Measurements from ENCODE around the gene COTL1. TPM values are rescaled to one million over a fixed set of nuclear protein-coding genes. Genes with fewer than 3 reads are reported as not detected.

Gene COTL1
- polyA plus RNA-seq, 1 of the 3 experiments (the other 2 are of a cell fraction): 91.6 TPM

DNA sequence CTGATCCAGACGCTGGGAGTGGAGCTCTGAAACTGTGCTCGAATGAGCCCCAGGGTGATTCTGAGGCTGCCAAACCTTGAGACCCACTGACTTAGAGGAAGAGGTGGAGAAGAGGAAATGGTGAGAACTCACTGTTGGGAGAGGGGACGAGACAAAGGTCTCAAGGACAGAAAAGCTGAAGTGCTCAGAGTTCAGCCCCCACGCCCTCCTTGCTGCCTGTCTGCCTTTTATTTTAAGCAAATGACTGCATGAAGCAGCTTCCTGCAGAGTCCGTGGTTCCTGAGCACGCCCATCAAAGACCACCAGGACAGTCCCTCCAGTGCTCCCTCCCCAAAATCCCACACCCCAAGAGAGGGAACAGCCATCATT, 20.4 kb downstream of the COTL1 start:
- H3K4me1 ChIP-seq (ENCODE audit: control insufficient read depth in 1 of 2, insufficient read depth in 2 of 2, low read depth in 1 of 2, low read length in 1 of 2): peaks cover 15 to 38% of the 10 kb centered on the region in 2 experiments; a peak in 3 of 4 replicates
- H3K9me3 ChIP-seq: no peaks in the 10 kb centered on the region
- ChIA-PET CTCF (interaction anchor here (1.0 to 2.1 kb wide), 2 partner anchors 15 to 140 kb away, joined by 4 read pairs; no protein-coding TSS in a partner anchor), POLR2A (no interaction called here)
- H2AFZ ChIP-seq (ENCODE audit: low read depth): no peak overlapping the region
- no peaks in the 10 kb centered on the region for H3K27me3 ChIP-seq (ENCODE audit: insufficient read depth)
- peaks cover 91% of the 10 kb centered on the region for H3K79me2 ChIP-seq (ENCODE audit: insufficient read depth)
- no peak for TF ChIP-seq JUND (IDR thresholded peaks at IDR 0.05)
- TF ChIP-seq FOXJ3 (CRISPR knock-in tag; IDR thresholded peaks at IDR 0.05): no peak
- TF ChIP-seq TCF12 (IDR thresholded peaks at IDR 0.05): no peak
- no peak for TF ChIP-seq YY1 (IDR thresholded peaks at IDR 0.05; ENCODE audit: low read depth)
- TF ChIP-seq GATA2 (CRISPR knock-in tag; IDR thresholded peaks at IDR 0.05): no peak
- TF ChIP-seq, protein P1, sequence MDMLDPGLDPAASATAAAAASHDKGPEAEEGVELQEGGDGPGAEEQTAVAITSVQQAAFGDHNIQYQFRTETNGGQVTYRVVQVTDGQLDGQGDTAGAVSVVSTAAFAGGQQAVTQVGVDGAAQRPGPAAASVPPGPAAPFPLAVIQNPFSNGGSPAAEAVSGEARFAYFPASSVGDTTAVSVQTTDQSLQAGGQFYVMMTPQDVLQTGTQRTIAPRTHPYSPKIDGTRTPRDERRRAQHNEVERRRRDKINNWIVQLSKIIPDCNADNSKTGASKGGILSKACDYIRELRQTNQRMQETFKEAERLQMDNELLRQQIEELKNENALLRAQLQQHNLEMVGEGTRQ (IDR thresholded peaks at IDR 0.05; ENCODE audit: borderline replicate concordance, low read depth, low read length): no peak
- no peak for TF ChIP-seq SMC3 (IDR thresholded peaks at IDR 0.05; ENCODE audit: low read depth, low read length)
- no peak for TF ChIP-seq NFIC (IDR thresholded peaks at IDR 0.05; ENCODE audit: borderline replicate concordance)
- TF ChIP-seq EZH2phosphoT487 (IDR thresholded peaks at IDR 0.05; ENCODE audit: borderline replicate concordance, low read depth): no peak
- no peak for TF ChIP-seq FOSL2 (IDR thresholded peaks at IDR 0.05; ENCODE audit: borderline replicate concordance, low read depth)
- TF ChIP-seq, protein P2, sequence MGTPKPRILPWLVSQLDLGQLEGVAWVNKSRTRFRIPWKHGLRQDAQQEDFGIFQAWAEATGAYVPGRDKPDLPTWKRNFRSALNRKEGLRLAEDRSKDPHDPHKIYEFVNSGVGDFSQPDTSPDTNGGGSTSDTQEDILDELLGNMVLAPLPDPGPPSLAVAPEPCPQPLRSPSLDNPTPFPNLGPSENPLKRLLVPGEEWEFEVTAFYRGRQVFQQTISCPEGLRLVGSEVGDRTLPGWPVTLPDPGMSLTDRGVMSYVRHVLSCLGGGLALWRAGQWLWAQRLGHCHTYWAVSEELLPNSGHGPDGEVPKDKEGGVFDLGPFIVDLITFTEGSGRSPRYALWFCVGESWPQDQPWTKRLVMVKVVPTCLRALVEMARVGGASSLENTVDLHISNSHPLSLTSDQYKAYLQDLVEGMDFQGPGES (IDR thresholded peaks at IDR 0.05; ENCODE audit: low read depth, low read length): no peak
- no peak for TF ChIP-seq SIN3A (IDR thresholded peaks at IDR 0.05; ENCODE audit: borderline replicate concordance, low read depth, low read length)
- TF ChIP-seq RAD21 (IDR thresholded peaks at IDR 0.05; ENCODE audit: low read length): no peak
- TF ChIP-seq EP300 (IDR thresholded peaks at IDR 0.05; ENCODE audit: borderline replicate concordance in 1 of 2, low read depth in 1 of 2, low read length in 1 of 2): no peak
- TF ChIP-seq, protein P3, sequence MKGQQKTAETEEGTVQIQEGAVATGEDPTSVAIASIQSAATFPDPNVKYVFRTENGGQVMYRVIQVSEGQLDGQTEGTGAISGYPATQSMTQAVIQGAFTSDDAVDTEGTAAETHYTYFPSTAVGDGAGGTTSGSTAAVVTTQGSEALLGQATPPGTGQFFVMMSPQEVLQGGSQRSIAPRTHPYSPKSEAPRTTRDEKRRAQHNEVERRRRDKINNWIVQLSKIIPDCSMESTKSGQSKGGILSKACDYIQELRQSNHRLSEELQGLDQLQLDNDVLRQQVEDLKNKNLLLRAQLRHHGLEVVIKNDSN (IDR thresholded peaks at IDR 0.05; ENCODE audit: borderline replicate concordance, low read depth): no peak
- TF ChIP-seq TAF1 (IDR thresholded peaks at IDR 0.05; ENCODE audit: borderline replicate concordance, low read depth, low read length): no peak
- TF ChIP-seq, protein P4, sequence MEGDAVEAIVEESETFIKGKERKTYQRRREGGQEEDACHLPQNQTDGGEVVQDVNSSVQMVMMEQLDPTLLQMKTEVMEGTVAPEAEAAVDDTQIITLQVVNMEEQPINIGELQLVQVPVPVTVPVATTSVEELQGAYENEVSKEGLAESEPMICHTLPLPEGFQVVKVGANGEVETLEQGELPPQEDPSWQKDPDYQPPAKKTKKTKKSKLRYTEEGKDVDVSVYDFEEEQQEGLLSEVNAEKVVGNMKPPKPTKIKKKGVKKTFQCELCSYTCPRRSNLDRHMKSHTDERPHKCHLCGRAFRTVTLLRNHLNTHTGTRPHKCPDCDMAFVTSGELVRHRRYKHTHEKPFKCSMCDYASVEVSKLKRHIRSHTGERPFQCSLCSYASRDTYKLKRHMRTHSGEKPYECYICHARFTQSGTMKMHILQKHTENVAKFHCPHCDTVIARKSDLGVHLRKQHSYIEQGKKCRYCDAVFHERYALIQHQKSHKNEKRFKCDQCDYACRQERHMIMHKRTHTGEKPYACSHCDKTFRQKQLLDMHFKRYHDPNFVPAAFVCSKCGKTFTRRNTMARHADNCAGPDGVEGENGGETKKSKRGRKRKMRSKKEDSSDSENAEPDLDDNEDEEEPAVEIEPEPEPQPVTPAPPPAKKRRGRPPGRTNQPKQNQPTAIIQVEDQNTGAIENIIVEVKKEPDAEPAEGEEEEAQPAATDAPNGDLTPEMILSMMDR (IDR thresholded peaks at IDR 0.05): no peak
- no peak for TF ChIP-seq RCOR1 (IDR thresholded peaks at IDR 0.05; ENCODE audit: low read length)
- H3F3A ChIP-seq (replicated peaks; ENCODE audit: insufficient read depth): peaks cover 26% of the 10 kb centered on the region
- whole genome bisulfite sequencing (ENCODE audit: low lambda C conversion rate): 95% methylated on average over 6 of the region's 6 CpGs
- no peak overlapping the region for H3K4me2 ChIP-seq
- H3K36me3 ChIP-seq (replicated peaks in 1 of 2; ENCODE audit: control insufficient read depth in 1 of 2, insufficient read depth in 2 of 2, low read length in 1 of 2): no peaks in the 10 kb centered on the region
- H3K27ac ChIP-seq (ENCODE audit: low read depth in 2 of 2, low read length in 1 of 2): no peak overlapping the region
- H3K4me3 ChIP-seq (ENCODE audit: low read depth in 2 of 2, low read length in 1 of 2): no peak overlapping the region
- H4K20me1 ChIP-seq (ENCODE audit: insufficient read depth): peaks cover 18% of the 10 kb centered on the region; the same call in 1 of the 2 replicates
- no peaks in the 10 kb centered on the region for H3K9me2 ChIP-seq
- no peak for DNase-seq
- no peak overlapping the region for H3K9ac ChIP-seq

All from SK-N-SH (cell line).